Stomach (tissue), 4 donors: ENCODE data around the gene KRT9.

Experiments
- CTCF ChIP-seq, 7 experiments: fragments of 450-650 bp in 4 of 7; fragments of 200-600 bp in 3 of 7; sonication (generic) in 3 of 7; IDR thresholded peaks; one replicate each; pipeline ENCODE4 v1.5.1; 2016 to 2019; ENCODE audit warnings: antibody characterized with exemption in 7 of 7, control low read depth in 2 of 7, mild to moderate bottlenecking in 1 of 7
- EP300 ChIP-seq: sonication (generic); formaldehyde crosslinking; IDR thresholded peaks from one replicate; pipeline ENCODE4 v1.6.1; 2017; ENCODE audit warnings: antibody characterized with exemption
- POLR2AphosphoS5 ChIP-seq, 3 donors: sonication (generic); formaldehyde crosslinking; IDR thresholded peaks; one replicate each; pipeline ENCODE4 v1.6.1; 2016; ENCODE audit warnings: antibody characterized with exemption in 3 of 3

DNA sequence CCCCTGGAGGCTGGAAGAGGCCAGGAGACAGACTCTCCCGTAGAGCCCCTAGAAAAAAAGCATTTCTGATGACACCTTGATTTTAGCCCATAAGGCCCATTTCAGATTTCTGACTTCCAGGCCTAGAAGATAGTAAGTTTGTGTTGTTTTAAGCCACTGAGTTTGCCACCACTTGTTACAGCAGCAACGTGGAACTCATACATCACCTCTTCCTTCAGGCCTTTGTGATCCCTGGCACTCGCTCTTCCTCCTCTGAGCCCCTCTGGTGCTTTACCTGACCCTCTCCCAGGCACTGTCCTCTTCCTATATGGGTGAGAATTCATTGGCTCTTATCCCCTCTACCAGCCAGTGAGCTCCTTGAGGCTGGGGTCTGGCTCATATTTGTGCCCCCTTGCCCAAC, 25.0 kb downstream of the KRT9 start:
- no peak for TF ChIP-seq CTCF (IDR thresholded peaks at IDR 0.05)
- TF ChIP-seq POLR2AphosphoS5 (IDR thresholded peaks at IDR 0.05) = no peak
- TF ChIP-seq EP300 = no peak
